ENCODE measurements around the gene RAPGEF1.

RAPGEF1 gene

GRCh38 chr9:131616983-131617604, 122.8 kb downstream of the RAPGEF1 start:
- TF ChIP-seq EP300 (IDR thresholded peaks at IDR 0.05; ENCODE audit: borderline replicate concordance) (no peak), ZBTB7A (IDR thresholded peaks at IDR 0.05; ENCODE audit: low read depth) (no peak), CREB1 (IDR thresholded peaks at IDR 0.05; ENCODE audit: low read depth) (no peak)

DNA sequence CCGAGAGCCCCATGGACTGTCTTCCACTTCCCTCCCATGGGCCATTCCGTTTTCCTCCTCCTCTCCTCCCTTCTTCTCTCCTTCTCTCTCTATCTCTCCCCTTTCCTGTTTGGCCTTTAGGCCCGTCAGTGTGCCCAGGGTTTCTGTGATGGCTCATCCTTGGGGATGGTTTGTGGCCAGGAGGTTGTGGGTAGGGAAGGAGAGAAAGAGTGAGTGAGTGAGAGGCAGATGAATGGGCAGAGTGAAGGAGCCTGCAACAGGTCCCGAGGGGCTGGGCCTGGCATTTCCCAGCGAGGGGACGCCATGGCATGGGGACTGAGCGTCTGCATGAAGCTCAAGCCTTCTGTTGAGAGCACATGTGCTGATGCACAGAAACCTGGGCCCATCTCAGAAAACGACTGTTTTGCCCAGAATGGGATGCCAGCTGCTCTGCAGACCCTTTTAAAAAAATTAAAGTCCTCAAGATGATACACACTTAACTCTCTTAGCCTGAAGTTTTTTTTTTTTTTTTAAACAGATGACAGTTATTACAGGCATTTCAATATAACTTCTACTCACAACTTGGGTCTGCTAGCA, 125.4 kb downstream of the RAPGEF1 start:
- no peak for TF ChIP-seq ZBTB7A (IDR thresholded peaks at IDR 0.05; ENCODE audit: low read depth)
- no peak for TF ChIP-seq NFIC (IDR thresholded peaks at IDR 0.05)
- no peak for TF ChIP-seq EP300 (IDR thresholded peaks at IDR 0.05; ENCODE audit: borderline replicate concordance)
- no peak for TF ChIP-seq REST (IDR thresholded peaks at IDR 0.05; ENCODE audit: low read depth)
- TF ChIP-seq MAX (IDR thresholded peaks at IDR 0.05): no peak
- TF ChIP-seq TEAD4 (IDR thresholded peaks at IDR 0.05): no peak
- TF ChIP-seq EGR1 (IDR thresholded peaks at IDR 0.05): no peak
- TF ChIP-seq YY1 (IDR thresholded peaks at IDR 0.05; ENCODE audit: low read depth): no peak
- TF ChIP-seq TAF1 (IDR thresholded peaks at IDR 0.05; ENCODE audit: low read depth): no peak
- TF ChIP-seq TCF12 (IDR thresholded peaks at IDR 0.05; ENCODE audit: low read depth): no peak
- no peak for TF ChIP-seq CEBPB (IDR thresholded peaks at IDR 0.05)

GRCh38 chr9:131613921-131614320, 126.0 kb downstream of the RAPGEF1 start:
- no peak for TF ChIP-seq TCF12 (IDR thresholded peaks at IDR 0.05; ENCODE audit: low read depth)
- TF ChIP-seq NFIC (IDR thresholded peaks at IDR 0.05): no peak
- no peak for TF ChIP-seq REST (IDR thresholded peaks at IDR 0.05; ENCODE audit: low read depth)
- no peak for TF ChIP-seq CEBPB (IDR thresholded peaks at IDR 0.05)
- TF ChIP-seq MAX (IDR thresholded peaks at IDR 0.05): no peak
- TF ChIP-seq TAF1 (IDR thresholded peaks at IDR 0.05; ENCODE audit: low read depth): no peak
- no peak for TF ChIP-seq USF1 (IDR thresholded peaks at IDR 0.05)
- no peak for TF ChIP-seq EP300 (IDR thresholded peaks at IDR 0.05; ENCODE audit: borderline replicate concordance)
- no peak for TF ChIP-seq YY1 (IDR thresholded peaks at IDR 0.05; ENCODE audit: low read depth)
- TF ChIP-seq CREB1 (IDR thresholded peaks at IDR 0.05; ENCODE audit: low read depth): no peak
- TF ChIP-seq ZBTB7A (IDR thresholded peaks at IDR 0.05; ENCODE audit: low read depth): no peak
- no peak for TF ChIP-seq TEAD4 (IDR thresholded peaks at IDR 0.05)
- TF ChIP-seq FOXM1 (IDR thresholded peaks at IDR 0.05; ENCODE audit: borderline replicate concordance, low read depth): no peak
- TF ChIP-seq EGR1 (IDR thresholded peaks at IDR 0.05): no peak
- TF ChIP-seq RAD21 (IDR thresholded peaks at IDR 0.05; ENCODE audit: low read depth): no peak

DNA sequence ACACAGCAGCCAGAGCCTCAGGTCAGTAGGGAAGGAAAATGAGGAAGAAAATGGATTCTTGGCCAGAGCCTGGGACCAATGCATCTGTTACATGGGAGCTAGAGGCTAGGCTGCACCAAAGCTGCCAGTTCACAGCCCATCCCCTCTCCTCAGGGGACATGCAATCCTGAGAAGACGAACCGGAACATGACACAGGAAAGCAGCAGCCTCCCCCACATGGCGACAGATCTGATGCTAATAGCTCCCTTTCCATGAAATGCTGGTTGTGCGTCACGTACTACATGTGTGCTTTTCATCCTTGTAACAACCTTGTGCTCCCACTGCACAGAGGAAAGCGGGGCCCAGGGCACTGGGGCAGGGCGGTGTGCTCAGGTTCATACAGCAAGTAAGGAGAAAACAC, 127.0 kb downstream of the RAPGEF1 start:
- no peak for TF ChIP-seq TEAD4 (IDR thresholded peaks at IDR 0.05)
- TF ChIP-seq TCF12 (IDR thresholded peaks at IDR 0.05; ENCODE audit: low read depth): no peak
- no peak for TF ChIP-seq REST (IDR thresholded peaks at IDR 0.05; ENCODE audit: low read depth)
- TF ChIP-seq YY1 (IDR thresholded peaks at IDR 0.05; ENCODE audit: low read depth): no peak
- no peak for TF ChIP-seq MAX (IDR thresholded peaks at IDR 0.05)
- no peak for TF ChIP-seq USF1 (IDR thresholded peaks at IDR 0.05)
- TF ChIP-seq CEBPB (IDR thresholded peaks at IDR 0.05): no peak
- no peak for TF ChIP-seq ZBTB7A (IDR thresholded peaks at IDR 0.05; ENCODE audit: low read depth)
- TF ChIP-seq RAD21 (IDR thresholded peaks at IDR 0.05; ENCODE audit: low read depth): no peak
- TF ChIP-seq EP300 (IDR thresholded peaks at IDR 0.05; ENCODE audit: borderline replicate concordance): no peak
- no peak for TF ChIP-seq TAF1 (IDR thresholded peaks at IDR 0.05; ENCODE audit: low read depth)
